ENCODE results near the gene SLC30A1.

DNA sequence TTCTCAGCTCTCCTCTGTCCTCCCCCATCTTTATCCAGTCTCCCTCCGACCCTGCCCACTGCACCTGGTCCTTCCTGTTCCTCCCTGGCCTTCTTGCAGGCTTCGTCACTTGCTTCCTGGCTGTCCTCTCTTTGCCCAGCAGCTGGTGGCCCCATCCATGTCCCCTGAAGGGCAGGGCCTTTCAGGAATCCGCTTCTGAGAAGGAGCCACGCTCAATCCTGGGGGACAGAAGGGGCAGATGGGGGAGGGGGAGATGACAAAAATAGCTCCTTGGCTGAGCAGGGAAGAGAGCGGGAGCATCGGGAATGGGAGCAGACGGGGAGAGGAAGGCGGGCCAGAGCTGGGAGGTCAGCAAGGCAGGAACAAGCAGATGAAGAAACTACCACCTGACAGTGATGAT is 40.7 kb downstream of the SLC30A1 start:
- TF ChIP-seq CTCF (IDR thresholded peaks at IDR 0.05) (no peak), POLR2A (IDR thresholded peaks at IDR 0.05) (no peak)

Data from uterus (tissue), 2 donors.